ENCODE data around the gene NDC80.

The NDC80 gene

GRCh38 chr18:2655954-2656236 lies 84.5 kb downstream of the NDC80 start:
- H3K27ac ChIP-seq (ENCODE audit: extremely low read depth, low read depth, low read length) = peak overlapping the region; percentile 99
- TF ChIP-seq KLF9 (tag by site-specific recombination; IDR thresholded peaks at IDR 0.05; ENCODE audit: low read depth) (peak; percentile 19; the same call in 1 of the 2 replicates), HOXD13 (CRISPR knock-in tag; IDR thresholded peaks at IDR 0.05; ENCODE audit: borderline replicate concordance) (0 out of 2 replicates have a peak, but pooled peaks have one; percentile 65), GLIS2 (tag by site-specific recombination; IDR thresholded peaks at IDR 0.05) (no peak), PBX3 (CRISPR knock-in tag; IDR thresholded peaks at IDR 0.05) (0 out of 2 replicates have a peak, but pooled peaks have one; percentile 31), ZBTB11 (tag by site-specific recombination; conservative IDR thresholded peaks at IDR 0.05; ENCODE audit: low read depth) (peak; percentile 54; the same call in 1 of the 2 replicates), YY1 (tag by site-specific recombination; IDR thresholded peaks at IDR 0.05) (peak; percentile 54), ZNF596 (tag by site-specific recombination; IDR thresholded peaks at IDR 0.05) (no peak)
- TF ChIP-seq, protein P1, sequence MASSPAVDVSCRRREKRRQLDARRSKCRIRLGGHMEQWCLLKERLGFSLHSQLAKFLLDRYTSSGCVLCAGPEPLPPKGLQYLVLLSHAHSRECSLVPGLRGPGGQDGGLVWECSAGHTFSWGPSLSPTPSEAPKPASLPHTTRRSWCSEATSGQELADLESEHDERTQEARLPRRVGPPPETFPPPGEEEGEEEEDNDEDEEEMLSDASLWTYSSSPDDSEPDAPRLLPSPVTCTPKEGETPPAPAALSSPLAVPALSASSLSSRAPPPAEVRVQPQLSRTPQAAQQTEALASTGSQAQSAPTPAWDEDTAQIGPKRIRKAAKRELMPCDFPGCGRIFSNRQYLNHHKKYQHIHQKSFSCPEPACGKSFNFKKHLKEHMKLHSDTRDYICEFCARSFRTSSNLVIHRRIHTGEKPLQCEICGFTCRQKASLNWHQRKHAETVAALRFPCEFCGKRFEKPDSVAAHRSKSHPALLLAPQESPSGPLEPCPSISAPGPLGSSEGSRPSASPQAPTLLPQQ (tag by site-specific recombination; IDR thresholded peaks at IDR 0.05) = peak; percentile 59; the same call in 1 of the 2 replicates
- TF ChIP-seq, protein P2, sequence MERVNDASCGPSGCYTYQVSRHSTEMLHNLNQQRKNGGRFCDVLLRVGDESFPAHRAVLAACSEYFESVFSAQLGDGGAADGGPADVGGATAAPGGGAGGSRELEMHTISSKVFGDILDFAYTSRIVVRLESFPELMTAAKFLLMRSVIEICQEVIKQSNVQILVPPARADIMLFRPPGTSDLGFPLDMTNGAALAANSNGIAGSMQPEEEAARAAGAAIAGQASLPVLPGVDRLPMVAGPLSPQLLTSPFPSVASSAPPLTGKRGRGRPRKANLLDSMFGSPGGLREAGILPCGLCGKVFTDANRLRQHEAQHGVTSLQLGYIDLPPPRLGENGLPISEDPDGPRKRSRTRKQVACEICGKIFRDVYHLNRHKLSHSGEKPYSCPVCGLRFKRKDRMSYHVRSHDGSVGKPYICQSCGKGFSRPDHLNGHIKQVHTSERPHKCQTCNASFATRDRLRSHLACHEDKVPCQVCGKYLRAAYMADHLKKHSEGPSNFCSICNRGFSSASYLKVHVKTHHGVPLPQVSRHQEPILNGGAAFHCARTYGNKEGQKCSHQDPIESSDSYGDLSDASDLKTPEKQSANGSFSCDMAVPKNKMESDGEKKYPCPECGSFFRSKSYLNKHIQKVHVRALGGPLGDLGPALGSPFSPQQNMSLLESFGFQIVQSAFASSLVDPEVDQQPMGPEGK (tag by site-specific recombination; IDR thresholded peaks at IDR 0.05) = 0 out of 2 replicates have a peak, but pooled peaks have one; percentile 17
- TF ChIP-seq, protein P3, sequence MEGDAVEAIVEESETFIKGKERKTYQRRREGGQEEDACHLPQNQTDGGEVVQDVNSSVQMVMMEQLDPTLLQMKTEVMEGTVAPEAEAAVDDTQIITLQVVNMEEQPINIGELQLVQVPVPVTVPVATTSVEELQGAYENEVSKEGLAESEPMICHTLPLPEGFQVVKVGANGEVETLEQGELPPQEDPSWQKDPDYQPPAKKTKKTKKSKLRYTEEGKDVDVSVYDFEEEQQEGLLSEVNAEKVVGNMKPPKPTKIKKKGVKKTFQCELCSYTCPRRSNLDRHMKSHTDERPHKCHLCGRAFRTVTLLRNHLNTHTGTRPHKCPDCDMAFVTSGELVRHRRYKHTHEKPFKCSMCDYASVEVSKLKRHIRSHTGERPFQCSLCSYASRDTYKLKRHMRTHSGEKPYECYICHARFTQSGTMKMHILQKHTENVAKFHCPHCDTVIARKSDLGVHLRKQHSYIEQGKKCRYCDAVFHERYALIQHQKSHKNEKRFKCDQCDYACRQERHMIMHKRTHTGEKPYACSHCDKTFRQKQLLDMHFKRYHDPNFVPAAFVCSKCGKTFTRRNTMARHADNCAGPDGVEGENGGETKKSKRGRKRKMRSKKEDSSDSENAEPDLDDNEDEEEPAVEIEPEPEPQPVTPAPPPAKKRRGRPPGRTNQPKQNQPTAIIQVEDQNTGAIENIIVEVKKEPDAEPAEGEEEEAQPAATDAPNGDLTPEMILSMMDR (tag by site-specific recombination; IDR thresholded peaks at IDR 0.05) = 0 out of 2 replicates have a peak, but pooled peaks have one; percentile 55
- TF ChIP-seq, protein P4, sequence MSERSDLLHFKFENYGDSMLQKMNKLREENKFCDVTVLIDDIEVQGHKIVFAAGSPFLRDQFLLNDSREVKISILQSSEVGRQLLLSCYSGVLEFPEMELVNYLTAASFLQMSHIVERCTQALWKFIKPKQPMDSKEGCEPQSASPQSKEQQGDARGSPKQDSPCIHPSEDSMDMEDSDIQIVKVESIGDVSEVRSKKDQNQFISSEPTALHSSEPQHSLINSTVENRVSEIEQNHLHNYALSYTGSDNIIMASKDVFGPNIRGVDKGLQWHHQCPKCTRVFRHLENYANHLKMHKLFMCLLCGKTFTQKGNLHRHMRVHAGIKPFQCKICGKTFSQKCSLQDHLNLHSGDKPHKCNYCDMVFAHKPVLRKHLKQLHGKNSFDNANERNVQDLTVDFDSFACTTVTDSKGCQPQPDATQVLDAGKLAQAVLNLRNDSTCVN (tag by site-specific recombination; optimal IDR thresholded peaks at IDR 0.05) = peak; percentile 84

More at GRCh38 chr18:2655954-2656236, 84.5 kb downstream of the NDC80 start:
- peaks cover 7% of the 10 kb centered on the region for H3K4me1 ChIP-seq (ENCODE audit: control insufficient read depth, insufficient read depth, low read length)
- POLR2A ChIA-PET = interaction anchor here (0.7 to 2.6 kb wide), 13 partner anchors 13 to 85 kb away, joined by 3 to 12 read pairs (median 4); partner anchors contain the start of genes METTL4 and NDC80
- H3K36me3 ChIP-seq (ENCODE audit: control insufficient read depth in 2 of 2, insufficient read depth in 1 of 2, low read length in 2 of 2) = peaks cover 0 to 3% of the 10 kb centered on the region in 2 experiments; a peak in 1 of 3 replicates
- no peaks in the 10 kb centered on the region for H3K9me3 ChIP-seq (ENCODE audit: control insufficient read depth, insufficient read depth, low read depth, low read length)
- CTCF ChIA-PET = interaction anchor here (0.9 to 1.0 kb wide), 2 partner anchors 10 to 590 kb away, joined by 3 read pairs; no protein-coding TSS in a partner anchor
- peak overlapping the region; percentile 93 for H3K4me3 ChIP-seq (ENCODE audit: low read depth, low read length)
